SKM-1 (cell line): ENCODE results near the gene OR10G6.
"Not testable (repeated sequence)": the region's sequence is repeated elsewhere in the genome, so short reads cannot be mapped to it uniquely, and the experiment has no call there.

ENCODE experiments used
- DNase-seq: peaks from one replicate; lab custom pipeline; 2025; ENCODE audit not compliant: unreplicated experiment; lab: John Stamatoyannopoulos, UW

Gene OR10G6

GRCh38 chr11:123995119-123995518 is at the start of gene OR10G6:
OR10G6 (minus strand) TSS chr11:123995161; CDS start chr11:123995161, 0 bp downstream.
- DNase-seq: no peak

GRCh38 chr11:124043420-124043819 is 48.5 kb upstream of the OR10G6 start:
- no peak for DNase-seq

GRCh38 chr11:124041254-124041653 is 46.3 kb upstream of the OR10G6 start, which contains the start of gene OR10G7:
OR10G7 (minus strand) TSS chr11:124041325; CDS start chr11:124039001, 2,324 bp downstream.
- no peak for DNase-seq

- no peak for DNase-seq
Observed at GRCh38 chr11:124039557-124039956, 44.6 kb upstream of the OR10G6 start.

- DNase-seq: no peak
Observed at GRCh38 chr11:124036666-124037065, 41.7 kb upstream of the OR10G6 start.

- no peak for DNase-seq
Observed at GRCh38 chr11:124026498-124026897, 31.5 kb upstream of the OR10G6 start, which contains the start of gene OR10G8. OR10G8 (plus strand) TSS chr11:124026798; CDS start chr11:124029623, 2,825 bp downstream.

- DNase-seq: not testable (repeated sequence)
Observed at GRCh38 chr11:124015837-124016236, 20.9 kb upstream of the OR10G6 start.

GRCh38 chr11:124012697-124013096 is 17.7 kb upstream of the OR10G6 start, which contains the start of gene OR10G4:
OR10G4 (plus strand) TSS chr11:124012997; CDS start chr11:124015575, 2,578 bp downstream.
- DNase-seq: no peak

GRCh38 chr11:123979311-123979710 is 15.7 kb downstream of the OR10G6 start:
- DNase-seq: no peak

- DNase-seq: no peak
Observed at GRCh38 chr11:123977731-123978347, 17.1 kb downstream of the OR10G6 start, which contains the start of gene OR10S1. OR10S1 (minus strand) TSS chr11:123977781; CDS start chr11:123977664, 117 bp downstream.

GRCh38 chr11:123976770-123977560 is 18.0 kb downstream of the OR10G6 start:
- no peak for DNase-seq

- DNase-seq: no peak
Observed at GRCh38 chr11:123973816-123974215, 21.1 kb downstream of the OR10G6 start.

- DNase-seq: no peak
Observed at GRCh38 chr11:123956752-123957151, 38.2 kb downstream of the OR10G6 start.

- no peak for DNase-seq
Observed at GRCh38 chr11:123945132-123945531, 49.8 kb downstream of the OR10G6 start.
